A673 (cell line): Measurements from ENCODE around the gene WDFY4.

Experiments used
- EZH2 ChIP-seq: fragments of 200-600 bp; sonication (generic); IDR thresholded peaks from 2 replicates; pipeline ENCODE4 v1.6.1; 2017; ENCODE audit warnings: borderline replicate concordance, low read depth, mild to moderate bottlenecking, mixed read lengths, antibody characterized with exemption, low read length; ENCODE audit not compliant: poor library complexity, severe bottlenecking
- TF ChIP-seq, protein P1 (sequence below): fragments of 300-800, 200-600 bp; sonication (generic); conservative IDR thresholded peaks from 2 replicates; pipeline ENCODE4 v1.5.1; 2017; ENCODE audit warnings: low read depth, mild to moderate bottlenecking, antibody characterized with exemption, low read length, moderate library complexity, mixed read lengths

DNA sequence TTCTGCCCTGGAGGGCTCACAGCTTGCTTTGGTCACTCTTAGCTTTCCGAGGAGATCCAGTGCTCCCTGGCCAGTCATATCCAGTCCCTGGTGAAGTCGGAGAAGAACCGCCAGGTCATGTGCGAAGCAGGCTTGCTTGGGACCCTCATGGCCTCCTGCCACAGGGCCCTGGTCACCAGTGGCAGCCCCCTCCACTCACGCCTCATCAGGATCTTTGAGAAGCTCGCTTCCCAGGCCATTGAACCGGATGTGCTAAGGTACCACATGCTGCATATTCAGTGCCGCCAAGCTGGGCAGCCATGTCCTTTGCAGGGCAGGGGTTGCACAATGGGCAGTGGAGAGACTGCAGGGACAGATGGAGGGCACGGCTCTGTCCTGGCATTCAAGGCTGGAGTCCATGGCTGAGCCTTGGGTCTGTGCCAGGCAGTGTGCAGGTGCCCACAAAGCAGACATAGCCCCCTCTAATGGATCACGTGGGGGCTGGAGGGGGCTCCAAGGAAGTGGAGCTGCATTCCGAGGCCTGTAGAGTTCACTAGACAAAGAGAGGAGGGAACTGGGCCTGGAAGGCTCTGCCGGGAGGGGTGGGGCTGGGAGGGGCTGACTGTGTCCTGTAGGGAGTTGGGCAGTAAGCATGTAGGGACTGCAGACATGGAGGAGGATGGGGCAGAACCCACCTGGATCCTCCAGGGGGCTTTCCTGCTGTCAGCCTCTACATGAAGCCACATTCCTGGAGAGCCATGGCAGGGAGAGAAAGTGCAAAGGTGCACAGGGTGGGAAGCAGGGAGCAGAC, 89.9 kb downstream of the WDFY4 start:
- TF ChIP-seq, protein P1, sequence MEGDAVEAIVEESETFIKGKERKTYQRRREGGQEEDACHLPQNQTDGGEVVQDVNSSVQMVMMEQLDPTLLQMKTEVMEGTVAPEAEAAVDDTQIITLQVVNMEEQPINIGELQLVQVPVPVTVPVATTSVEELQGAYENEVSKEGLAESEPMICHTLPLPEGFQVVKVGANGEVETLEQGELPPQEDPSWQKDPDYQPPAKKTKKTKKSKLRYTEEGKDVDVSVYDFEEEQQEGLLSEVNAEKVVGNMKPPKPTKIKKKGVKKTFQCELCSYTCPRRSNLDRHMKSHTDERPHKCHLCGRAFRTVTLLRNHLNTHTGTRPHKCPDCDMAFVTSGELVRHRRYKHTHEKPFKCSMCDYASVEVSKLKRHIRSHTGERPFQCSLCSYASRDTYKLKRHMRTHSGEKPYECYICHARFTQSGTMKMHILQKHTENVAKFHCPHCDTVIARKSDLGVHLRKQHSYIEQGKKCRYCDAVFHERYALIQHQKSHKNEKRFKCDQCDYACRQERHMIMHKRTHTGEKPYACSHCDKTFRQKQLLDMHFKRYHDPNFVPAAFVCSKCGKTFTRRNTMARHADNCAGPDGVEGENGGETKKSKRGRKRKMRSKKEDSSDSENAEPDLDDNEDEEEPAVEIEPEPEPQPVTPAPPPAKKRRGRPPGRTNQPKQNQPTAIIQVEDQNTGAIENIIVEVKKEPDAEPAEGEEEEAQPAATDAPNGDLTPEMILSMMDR = no peak
- TF ChIP-seq EZH2 = no peak
